Activated CD4-positive, alpha-beta T cell treated with anti-CD3 and anti-CD28 coated beads, Interleukin-2, amount 10 ng/mL, durations not matched to agents 7 days and 5 days (primary cell): ENCODE data around the gene TIPARP. TPM values are rescaled to one million over a fixed set of nuclear protein-coding genes. Genes with fewer than 3 reads are reported as not detected.

ENCODE experiments used
- CTCF ChIA-PET: fragments of 350-600 bp; sonication (Branson Sonifier 250); formaldehyde crosslinking; loops from one replicate; lab custom pipeline; 2021; ENCODE audit warnings: antibody characterized with exemption; lab: Charles Lee
- POLR2A ChIA-PET: fragments of 350-600 bp; sonication (Branson Sonifier 250); formaldehyde crosslinking; loops from one replicate; lab custom pipeline; 2021; ENCODE audit warnings: antibody characterized with exemption; lab: Charles Lee
- DNase-seq: peaks from one replicate; pipeline ENCODE4 v3.0.0-alpha.2; 2020
- H3K27ac Mint-ChIP-seq: one replicate; pipeline ENCODE4 v1.8.0; 2021; ENCODE audit warnings: mild to moderate bottlenecking, moderate library complexity, mixed read lengths
- H3K27me3 Mint-ChIP-seq: one replicate; pipeline ENCODE4 v1.8.0; 2021; ENCODE audit warnings: mixed read lengths
- H3K36me3 Mint-ChIP-seq: one replicate; pipeline ENCODE4 v1.8.0; 2021; ENCODE audit warnings: low read depth, mixed read lengths
- H3K4me1 Mint-ChIP-seq: one replicate; pipeline ENCODE4 v1.8.0; 2021; ENCODE audit warnings: mixed read lengths
- H3K4me3 Mint-ChIP-seq: one replicate; pipeline ENCODE4 v1.8.0; 2021; ENCODE audit warnings: mild to moderate bottlenecking, moderate library complexity, mixed read lengths
- H3K9me3 Mint-ChIP-seq: one replicate; pipeline ENCODE4 v1.8.0; 2021; ENCODE audit warnings: mixed read lengths
- total RNA-seq, 2 experiments: library from RNA; stranded (reverse); gene quantifications; one replicate each; pipeline ENCODE4 v1.2.3, GENCODE V29; 2021

The TIPARP gene
- total RNA-seq, 2 experiments from 2014 or later = 58.0 to 66.0 TPM

DNA sequence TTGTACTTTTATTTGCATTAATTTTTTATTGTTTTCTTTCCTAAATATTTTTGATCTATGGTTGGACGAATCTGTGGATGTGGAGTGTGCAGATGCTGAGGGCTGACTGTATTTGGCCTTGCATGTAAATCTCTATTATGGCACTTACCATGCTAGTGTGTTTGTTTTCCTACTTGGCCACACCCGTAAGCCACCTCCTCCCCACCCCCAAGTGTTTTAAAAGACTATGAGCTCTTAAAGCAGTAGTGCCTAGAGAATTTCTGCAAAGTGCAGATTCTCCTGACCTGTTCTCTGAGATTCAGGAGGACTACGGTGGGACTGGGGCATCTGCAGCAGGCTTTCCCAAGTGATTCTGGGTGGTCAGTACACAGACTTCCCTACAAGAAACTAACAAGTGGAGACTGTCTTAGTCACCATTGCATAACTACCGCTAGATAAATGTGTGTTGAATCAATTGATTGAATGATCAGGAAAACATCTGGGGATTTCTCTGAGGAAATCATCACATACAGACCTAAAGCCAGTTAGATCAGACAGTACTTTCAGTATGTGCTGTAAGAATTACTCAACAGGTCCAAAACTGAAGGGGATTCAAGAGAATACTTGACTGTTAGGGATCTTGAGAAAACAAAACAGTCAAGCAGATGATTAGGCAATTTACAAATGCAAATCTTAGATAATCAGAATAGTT lies 6.2 kb upstream of the TIPARP start:
- CTCF ChIA-PET = interaction anchor here (1.3 kb wide), 1 partner anchor 23 kb away, joined by 3 read pairs; no protein-coding TSS in a partner anchor
- Mint-ChIP-seq H3K36me3 (peaks cover 17% of the 10 kb centered on the region), H3K4me3 (peak overlapping the region; percentile 37), H3K4me1 (peaks cover 70% of the 10 kb centered on the region), H3K27ac (peak overlapping the region; percentile 80), H3K27me3 (no peaks in the 10 kb centered on the region), H3K9me3 (peaks cover 5% of the 10 kb centered on the region)
- POLR2A ChIA-PET = no interaction called here
- peak; percentile 63 for DNase-seq

DNA sequence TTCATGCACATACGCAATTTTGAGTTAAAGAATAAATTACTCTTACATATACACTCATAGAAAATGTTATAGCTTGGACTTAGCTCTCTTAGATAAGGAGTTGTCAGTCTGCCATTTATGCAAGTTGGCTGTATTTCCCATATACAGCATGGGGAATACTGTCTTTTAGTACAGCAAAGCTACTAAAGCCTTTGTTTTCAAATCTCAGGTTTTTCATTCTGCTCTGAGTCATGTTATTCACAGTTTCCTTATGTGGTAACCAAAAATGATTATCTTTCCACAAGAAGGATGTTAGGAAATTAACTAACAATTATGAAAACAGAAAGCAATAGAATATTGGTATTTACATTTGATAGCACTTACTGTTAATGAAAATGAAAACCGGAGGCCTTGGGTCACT lies 4.3 kb upstream of the TIPARP start:
- CTCF ChIA-PET = interaction anchor here (1.6 kb wide), 1 partner anchor 115 kb away, joined by 4 read pairs; the partner anchor contains the start of gene SSR3

GRCh38 chr3:156670652-156671051 lies 3.7 kb upstream of the TIPARP start:
- no peak for DNase-seq
- Mint-ChIP-seq H3K36me3 (peaks cover 12% of the 10 kb centered on the region), H3K4me1 (peaks cover 57% of the 10 kb centered on the region), H3K27ac (no peak overlapping the region), H3K27me3 (no peaks in the 10 kb centered on the region), H3K4me3 (no peak overlapping the region), H3K9me3 (peaks cover 2% of the 10 kb centered on the region)
- ChIA-PET POLR2A (no interaction called here), CTCF (interaction anchor here (1.2 to 1.8 kb wide), 3 partner anchors 16 to 467 kb away, joined by 4 read pairs; partner anchors contain the start of gene SSR3)

More for the DNA sequence above, 4.3 kb upstream of the TIPARP start:
- no peaks in the 10 kb centered on the region for H3K27me3 Mint-ChIP-seq
- peaks cover 12% of the 10 kb centered on the region for H3K36me3 Mint-ChIP-seq
- DNase-seq = no peak
- H3K4me1 Mint-ChIP-seq = peaks cover 62% of the 10 kb centered on the region
- peaks cover 2% of the 10 kb centered on the region for H3K9me3 Mint-ChIP-seq
- H3K27ac Mint-ChIP-seq = no peak overlapping the region
- no peak overlapping the region for H3K4me3 Mint-ChIP-seq
- POLR2A ChIA-PET = no interaction called here

GRCh38 chr3:156673732-156674045 lies 701 bp upstream of the TIPARP start:
- Mint-ChIP-seq H3K9me3 (no peaks in the 10 kb centered on the region), H3K27ac (peak overlapping the region; percentile 98), H3K4me3 (peak overlapping the region; percentile 95), H3K27me3 (no peaks in the 10 kb centered on the region), H3K36me3 (peaks cover 29% of the 10 kb centered on the region), H3K4me1 (peaks cover 51% of the 10 kb centered on the region)
- DNase-seq = no peak
- ChIA-PET POLR2A (no interaction called here), CTCF (interaction anchor here (0.8 to 4.2 kb wide), 16 partner anchors 9 to 465 kb away, joined by 3 to 28 read pairs (median 4); partner anchors contain the start of gene SSR3)

- peaks cover 39% of the 10 kb centered on the region for H3K36me3 Mint-ChIP-seq
- no peaks in the 10 kb centered on the region for H3K9me3 Mint-ChIP-seq
- POLR2A ChIA-PET = interaction anchor here (0.7 to 1.5 kb wide), 4 partner anchors 10 to 139 kb away, joined by 3 to 5 read pairs (median 4); partner anchors contain the start of gene SSR3
- H3K27me3 Mint-ChIP-seq = no peaks in the 10 kb centered on the region
- CTCF ChIA-PET = interaction anchor here (0.8 to 4.2 kb wide), 16 partner anchors 8 to 485 kb away, joined by 3 to 28 read pairs (median 4); partner anchors contain the start of genes CCNL1 and SSR3
- H3K4me3 Mint-ChIP-seq = peak overlapping the region; percentile 95
- H3K27ac Mint-ChIP-seq = peak overlapping the region; percentile 98
- DNase-seq = peak; percentile 42
- H3K4me1 Mint-ChIP-seq = peaks cover 55% of the 10 kb centered on the region
These were observed 780 bp downstream of the TIPARP start for GRCh38 chr3:156674911-156675829.

GRCh38 chr3:156675830-156676767 lies 1.7 kb downstream of the TIPARP start:
- POLR2A ChIA-PET = interaction anchor here (0.7 to 1.5 kb wide), 3 partner anchors 11 to 138 kb away, joined by 3 to 5 read pairs (median 4); partner anchors contain the start of gene SSR3
- H3K4me1 Mint-ChIP-seq = peaks cover 63% of the 10 kb centered on the region
- no peaks in the 10 kb centered on the region for H3K9me3 Mint-ChIP-seq
- CTCF ChIA-PET = interaction anchor here (0.5 to 4.2 kb wide), 10 partner anchors 12 to 735 kb away, joined by 3 to 28 read pairs (median 4); partner anchors contain the start of genes CCNL1 and SSR3
- H3K27me3 Mint-ChIP-seq = no peaks in the 10 kb centered on the region
- H3K4me3 Mint-ChIP-seq = peak overlapping the region; percentile 95
- peaks cover 48% of the 10 kb centered on the region for H3K36me3 Mint-ChIP-seq
- DNase-seq = peak; percentile 16
- H3K27ac Mint-ChIP-seq = peak overlapping the region; percentile 98

DNA sequence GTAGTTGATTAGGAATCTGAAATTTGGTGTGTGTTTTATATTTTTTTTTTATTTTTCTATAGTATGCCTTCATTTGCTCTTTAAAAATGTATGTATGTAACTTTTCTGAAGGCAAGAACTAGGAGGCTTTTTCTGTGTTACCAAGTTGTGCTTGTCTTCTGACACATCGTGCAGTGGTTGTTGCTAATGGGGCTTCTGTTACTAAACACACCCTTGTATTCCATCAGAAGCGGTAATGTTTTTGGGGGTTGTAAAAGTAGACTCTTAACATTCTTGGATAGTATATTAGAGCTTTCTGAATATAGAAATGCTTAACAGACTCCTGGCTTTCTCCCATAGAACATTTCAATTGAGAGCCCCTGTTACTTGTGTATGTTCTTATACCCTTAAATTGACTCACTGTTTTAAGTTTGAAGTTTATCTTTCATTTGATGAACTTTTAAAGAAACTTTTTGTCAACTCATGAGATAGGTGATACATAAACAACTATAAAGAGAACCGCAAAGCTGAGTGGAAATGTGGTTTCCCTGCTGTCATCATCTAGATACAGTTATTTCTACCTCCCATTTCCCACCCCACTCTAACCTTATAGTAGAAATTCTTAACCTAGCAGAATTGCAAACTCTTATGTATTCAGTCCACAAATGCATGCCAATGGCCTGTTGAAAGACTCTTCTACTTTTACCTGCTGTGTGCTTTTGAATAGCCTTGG lies 2.5 kb downstream of the TIPARP start:
- H3K9me3 Mint-ChIP-seq = no peaks in the 10 kb centered on the region
- CTCF ChIA-PET = interaction anchor here (0.6 to 1.9 kb wide), 5 partner anchors 9 to 392 kb away, joined by 3 to 9 read pairs (median 5); partner anchors contain the start of gene SSR3
- peak overlapping the region; percentile 95 for H3K4me3 Mint-ChIP-seq
- DNase-seq = peak; percentile 68
- POLR2A ChIA-PET = interaction anchor here (0.9 kb wide), 1 partner anchor 411 kb away, joined by 3 read pairs; no protein-coding TSS in a partner anchor
- peak overlapping the region; percentile 98 for H3K27ac Mint-ChIP-seq
- H3K36me3 Mint-ChIP-seq = peaks cover 55% of the 10 kb centered on the region
- H3K4me1 Mint-ChIP-seq = peaks cover 68% of the 10 kb centered on the region
- H3K27me3 Mint-ChIP-seq = no peaks in the 10 kb centered on the region

GRCh38 chr3:156677536-156677935 lies 3.1 kb downstream of the TIPARP start:
- CTCF ChIA-PET = interaction anchor here (0.6 to 1.9 kb wide), 5 partner anchors 9 to 391 kb away, joined by 3 to 9 read pairs (median 5); partner anchors contain the start of gene SSR3
- Mint-ChIP-seq H3K27ac (peak overlapping the region; percentile 98), H3K9me3 (no peaks in the 10 kb centered on the region), H3K4me1 (peaks cover 71% of the 10 kb centered on the region), H3K27me3 (no peaks in the 10 kb centered on the region), H3K4me3 (peak overlapping the region; percentile 95), H3K36me3 (peaks cover 61% of the 10 kb centered on the region)
- DNase-seq = no peak
- POLR2A ChIA-PET = interaction anchor here (0.6 to 0.9 kb wide), 2 partner anchors 145 to 410 kb away, joined by 3 read pairs; no protein-coding TSS in a partner anchor

DNA sequence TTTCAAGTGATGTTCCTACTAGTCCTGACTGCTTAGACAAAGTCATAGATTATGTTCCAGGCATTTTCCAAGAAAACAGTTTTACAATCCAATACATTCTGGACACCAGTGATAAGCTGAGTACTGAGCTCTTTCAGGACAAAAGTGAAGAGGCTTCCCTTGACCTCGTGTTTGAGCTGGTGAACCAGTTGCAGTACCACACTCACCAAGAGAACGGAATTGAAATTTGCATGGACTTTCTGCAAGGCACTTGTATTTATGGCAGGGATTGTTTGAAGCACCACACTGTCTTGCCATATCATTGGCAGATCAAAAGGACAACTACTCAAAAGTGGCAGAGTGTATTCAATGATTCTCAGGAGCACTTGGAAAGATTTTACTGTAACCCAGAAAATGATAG lies 3.8 kb downstream of the TIPARP start:
- Mint-ChIP-seq H3K4me3 (peak overlapping the region; percentile 95), H3K4me1 (peaks cover 70% of the 10 kb centered on the region), H3K36me3 (peaks cover 66% of the 10 kb centered on the region), H3K27me3 (no peaks in the 10 kb centered on the region), H3K27ac (no peak overlapping the region), H3K9me3 (no peaks in the 10 kb centered on the region)
- ChIA-PET CTCF (interaction anchor here (0.9 to 2.0 kb wide), 7 partner anchors 8 to 459 kb away, joined by 3 to 9 read pairs (median 6); partner anchors contain the start of gene SSR3), POLR2A (no interaction called here)
- no peak for DNase-seq

DNA sequence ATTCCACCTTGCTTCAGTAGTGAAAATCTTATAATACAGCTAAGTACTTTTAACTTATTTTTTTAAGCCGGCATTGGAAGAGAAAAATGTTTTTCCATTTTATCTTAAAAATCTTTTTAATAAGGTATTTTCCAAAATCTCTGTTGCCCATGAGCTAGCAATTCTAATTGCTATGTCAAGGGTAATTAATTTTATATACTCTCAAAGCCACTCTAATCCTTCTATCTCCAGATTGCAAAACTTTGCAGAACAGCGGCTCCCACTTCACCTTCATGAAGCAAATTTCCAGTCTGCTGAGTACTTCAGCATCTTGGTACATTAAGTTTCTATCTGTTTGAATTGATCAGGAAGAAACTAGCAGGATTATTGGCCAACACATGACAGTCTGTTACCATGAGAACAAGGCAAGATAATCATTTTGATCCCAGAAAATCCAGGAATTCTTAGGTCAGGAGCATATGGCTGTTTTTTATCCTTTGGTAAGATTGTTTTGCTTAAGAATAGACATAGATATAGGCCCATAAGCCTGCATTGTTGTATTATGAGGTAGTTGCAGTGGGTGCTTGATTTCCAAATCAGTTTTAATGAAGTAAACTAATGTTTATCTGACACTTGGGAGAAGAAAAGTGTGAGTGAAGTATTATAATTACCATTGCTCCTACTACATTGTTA lies 6.0 kb downstream of the TIPARP start:
- Mint-ChIP-seq H3K4me3 (peak overlapping the region; percentile 34), H3K27ac (peak overlapping the region; percentile 31), H3K36me3 (peaks cover 79% of the 10 kb centered on the region), H3K4me1 (peaks cover 80% of the 10 kb centered on the region), H3K27me3 (no peaks in the 10 kb centered on the region), H3K9me3 (no peaks in the 10 kb centered on the region)
- POLR2A ChIA-PET = interaction anchor here (0.7 kb wide), 1 partner anchor 422 kb away, joined by 3 read pairs; no protein-coding TSS in a partner anchor
- DNase-seq = no peak
- CTCF ChIA-PET = interaction anchor here (1.2 to 2.0 kb wide), 2 partner anchors 26 to 457 kb away, joined by 3 to 6 read pairs; no protein-coding TSS in a partner anchor
